Colon (tissue), 2 donors: ENCODE data around the gene CHRNB4.
"Not testable (repeated sequence)": the region's sequence is repeated elsewhere in the genome, so short reads cannot be mapped to it uniquely, and the experiment has no call there.

ENCODE experiments used
- FAIRE-seq: peaks from 2 replicates; lab custom pipeline; 2012; peaks lifted over from hg19 to GRCh38; lab: Jason Lieb, UNC
- donor health status: control.
- donor health status: control.

Gene CHRNB4

DNA sequence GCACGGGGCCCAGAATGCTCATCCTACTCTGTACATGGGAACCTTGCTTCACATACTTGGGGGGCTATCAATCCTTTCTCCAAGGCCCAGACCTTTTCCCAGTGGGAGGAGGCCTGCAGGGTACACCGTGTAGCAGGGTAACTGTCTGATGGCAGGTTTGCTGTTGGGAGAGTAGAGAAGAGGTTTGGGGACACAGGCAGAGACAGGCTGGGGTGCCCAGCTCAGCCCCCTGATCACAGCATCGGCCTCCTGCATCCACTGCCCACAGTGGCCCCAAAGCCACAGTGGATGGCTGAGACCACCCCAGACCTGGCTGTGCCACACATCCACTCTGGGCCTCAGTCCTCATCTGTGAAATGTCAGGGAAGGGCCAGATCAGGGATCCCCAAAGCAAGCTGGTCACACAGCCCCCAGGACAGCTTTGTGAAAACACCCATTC lies 25.8 kb downstream of the CHRNB4 start:
- no peak for FAIRE-seq

GRCh38 chr15:78614021-78614420 lies 27.0 kb downstream of the CHRNB4 start:
- FAIRE-seq: no peak

- not testable (repeated sequence) for FAIRE-seq
These were observed 31.5 kb downstream of the CHRNB4 start for GRCh38 chr15:78609551-78609950.

DNA sequence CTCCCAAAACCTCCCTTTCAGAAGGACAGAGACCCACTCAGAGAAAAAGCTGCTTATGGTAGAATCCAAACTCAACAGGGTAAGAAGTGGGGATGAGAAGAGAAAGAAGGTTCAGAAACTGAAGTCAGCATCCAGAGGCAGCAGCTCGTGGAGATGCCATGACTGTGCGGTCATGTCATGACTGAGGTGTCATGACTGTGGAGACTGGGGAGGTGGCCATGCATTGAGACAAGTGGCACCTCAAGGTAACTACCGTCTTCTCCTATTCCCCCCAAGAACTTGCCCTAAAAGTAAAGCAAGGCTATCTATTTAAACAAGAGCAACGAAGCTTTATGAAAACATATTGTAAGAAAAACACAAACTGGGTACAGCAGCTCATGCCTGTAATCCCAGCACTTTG lies 35.3 kb downstream of the CHRNB4 start:
- no peak for FAIRE-seq

- no peak for FAIRE-seq
These were observed 35.8 kb downstream of the CHRNB4 start for GRCh38 chr15:78605201-78605600.

GRCh38 chr15:78604420-78604819 lies 36.6 kb downstream of the CHRNB4 start:
- FAIRE-seq: no peak

- FAIRE-seq: no peak
These were observed 37.5 kb downstream of the CHRNB4 start for GRCh38 chr15:78603467-78603866.

DNA sequence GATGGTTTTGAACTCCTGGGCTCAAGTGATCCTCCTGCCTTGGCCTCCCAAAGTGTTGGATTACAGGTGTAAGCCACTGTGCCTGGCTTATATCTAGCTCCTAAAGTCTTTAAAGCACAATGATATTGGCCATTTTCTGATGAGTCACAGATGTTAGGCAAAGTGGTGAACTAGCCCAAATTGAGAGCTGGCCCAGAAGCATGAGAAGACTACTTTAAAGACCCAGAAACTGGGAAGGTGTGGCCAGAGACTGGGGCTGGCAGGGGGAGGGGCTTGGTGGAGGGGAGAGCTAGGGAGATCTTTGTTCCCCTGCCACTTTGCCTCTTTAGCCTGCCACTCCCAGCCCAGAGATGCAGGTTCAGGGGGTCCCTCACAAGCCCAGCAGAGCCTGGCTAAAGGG lies 41.8 kb downstream of the CHRNB4 start:
- no peak for FAIRE-seq

DNA sequence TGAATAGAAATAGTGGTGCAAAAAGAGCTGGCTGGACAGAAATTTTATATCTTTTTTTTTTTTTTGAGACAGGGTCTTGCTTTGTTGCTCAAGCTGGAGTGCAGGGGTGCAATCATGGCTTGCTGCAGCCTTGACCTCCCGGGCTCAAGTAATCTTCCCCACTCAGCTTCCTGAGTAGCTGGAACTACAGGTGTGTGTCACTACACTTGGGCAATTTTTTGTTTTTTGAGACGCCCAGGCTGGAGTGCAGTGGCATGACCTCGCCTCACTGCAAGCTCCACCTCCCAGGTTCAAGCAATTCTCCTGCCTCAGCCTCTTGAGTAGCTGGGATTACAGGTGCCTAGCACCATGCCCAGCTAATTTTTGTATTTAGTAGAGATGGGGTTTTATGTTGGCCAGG lies 42.7 kb downstream of the CHRNB4 start:
- FAIRE-seq: no peak

DNA sequence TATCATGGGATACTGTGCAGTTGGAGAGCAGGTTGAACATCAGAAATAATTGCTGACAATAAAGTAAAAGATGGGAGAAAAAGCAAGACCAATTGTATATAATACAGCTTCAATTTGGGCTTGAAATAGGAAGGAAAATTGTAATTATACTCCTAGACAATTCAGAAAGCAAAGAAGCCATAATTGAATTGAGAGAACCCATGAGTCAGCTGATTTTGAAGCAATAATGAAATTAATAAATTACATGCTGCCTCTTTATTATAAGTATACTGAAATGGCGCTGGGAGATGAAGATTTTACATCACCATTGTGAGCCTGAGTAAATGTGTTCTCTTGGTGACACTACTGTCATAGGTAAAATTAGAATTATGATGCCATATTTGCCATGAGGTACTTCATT lies 43.4 kb downstream of the CHRNB4 start:
- no peak for FAIRE-seq

DNA sequence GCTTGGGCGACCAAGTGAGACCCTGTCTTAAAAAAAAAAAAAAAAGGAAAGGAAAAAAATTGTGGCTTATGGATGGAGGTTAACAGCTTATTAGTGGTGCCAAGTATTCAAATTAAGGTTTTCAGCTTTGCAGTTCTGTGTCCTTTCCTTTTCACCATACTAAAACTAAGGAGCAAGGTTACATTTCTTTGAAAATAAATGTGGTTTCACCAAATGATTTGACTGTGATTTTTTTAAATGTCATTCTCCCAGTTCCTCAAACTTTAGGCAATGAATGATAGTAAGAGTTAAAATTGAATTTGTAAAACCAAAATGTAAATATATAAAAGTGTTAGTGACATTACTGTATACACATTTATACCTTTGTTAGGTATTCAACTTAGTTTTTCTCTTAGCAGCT lies 66.1 kb downstream of the CHRNB4 start:
- no peak for FAIRE-seq
